Mammary epithelial cell (primary cell): ENCODE results near the gene SERPINB4.

Source experiments
- CTCF ChIP-seq, 2 donors: IDR thresholded peaks in 1 of 2; conservative IDR thresholded peaks in 1 of 2; 2 replicates each; pipeline ENCODE4 v1.5.1; 2011 to 2012; ENCODE audit warnings: inconsistent platforms in 2 of 2, low read length in 2 of 2, mild to moderate bottlenecking in 2 of 2, control low read depth in 1 of 2, low read depth in 1 of 2; ENCODE audit not compliant: insufficient read depth in 1 of 2; ENCODE audit errors: extremely low read depth in 1 of 2
- EZH2 ChIP-seq: IDR thresholded peaks from 2 replicates; pipeline ENCODE4 v1.6.1; 2012; ENCODE audit warnings: low read length, inconsistent platforms, borderline replicate concordance

DNA sequence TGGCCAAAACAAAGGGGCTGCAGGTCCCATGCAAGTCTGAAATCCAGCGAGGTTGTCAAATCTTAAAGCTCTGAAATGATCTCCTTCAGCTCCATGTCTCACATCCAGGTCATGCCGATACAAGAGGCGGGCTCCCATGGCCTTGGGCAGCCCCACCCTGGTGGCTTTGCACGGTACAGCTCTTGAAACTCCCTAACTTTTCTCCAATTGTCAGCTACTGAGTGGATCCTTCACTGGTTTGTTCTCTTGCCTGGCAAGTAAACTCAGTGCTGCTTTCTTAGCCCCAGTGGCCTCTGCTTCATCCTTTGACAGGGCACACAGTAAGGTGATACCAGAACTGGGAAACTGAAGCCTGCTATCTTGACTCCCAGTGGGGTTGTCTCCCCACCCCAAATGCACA, 30.6 kb downstream of the SERPINB4 start:
- TF ChIP-seq CTCF (conservative IDR thresholded peaks at IDR 0.05 in 1 of 2, IDR thresholded peaks at IDR 0.05 in 1 of 2; ENCODE audit: extremely low read depth in 1 of 2, insufficient read depth in 1 of 2, low read depth in 1 of 2, low read length in 2 of 2) (no peak), EZH2 (no peak)
